ENCODE measurements around the gene ERBIN.
A peak's percentile ranks its signal among the peaks of the same experiment; 100 is the strongest.

Gene ERBIN

DNA sequence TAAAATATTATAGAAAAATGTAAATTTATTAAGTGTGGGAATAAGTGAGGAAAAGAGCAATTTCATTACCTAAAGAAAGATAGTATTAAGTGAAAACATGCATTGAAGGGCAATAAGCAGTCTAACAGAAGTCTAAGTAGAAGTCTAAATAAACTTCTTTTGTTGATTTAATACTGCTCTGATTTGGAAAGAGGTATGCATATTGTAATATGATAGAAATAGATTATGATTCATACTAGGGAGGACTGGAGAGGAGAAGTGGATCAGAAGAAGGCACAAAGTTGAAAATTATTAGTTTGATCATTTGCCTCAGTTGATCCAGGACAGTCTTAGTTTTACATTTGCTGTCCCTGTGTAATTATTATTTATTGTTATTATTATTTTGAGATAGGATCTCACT is 6.6 kb upstream of the ERBIN start:
- Histone ChIP-seq H3K27me3 (ENCODE audit: insufficient read depth, low read depth) (no peaks in the 10 kb centered on the region), H3K4me1 (ENCODE audit: low read depth, poor library complexity, severe bottlenecking) (peaks cover 10% of the 10 kb centered on the region), H3K27ac (no peak overlapping the region), H3K4me2 (no peak overlapping the region), H3K36me3 (ENCODE audit: insufficient read depth) (no peaks in the 10 kb centered on the region), H3K4me3 (IDR thresholded peaks at IDR 0.05; ENCODE audit: insufficient read depth, low read depth, low read length) (no peak overlapping the region), H4K20me1 (ENCODE audit: insufficient read depth) (no peaks in the 10 kb centered on the region), H2AFZ (ENCODE audit: low read depth) (no peak overlapping the region), H3K9ac (no peak overlapping the region), H3K79me2 (ENCODE audit: insufficient read depth, low read depth) (no peaks in the 10 kb centered on the region)
- TF ChIP-seq, protein P1, sequence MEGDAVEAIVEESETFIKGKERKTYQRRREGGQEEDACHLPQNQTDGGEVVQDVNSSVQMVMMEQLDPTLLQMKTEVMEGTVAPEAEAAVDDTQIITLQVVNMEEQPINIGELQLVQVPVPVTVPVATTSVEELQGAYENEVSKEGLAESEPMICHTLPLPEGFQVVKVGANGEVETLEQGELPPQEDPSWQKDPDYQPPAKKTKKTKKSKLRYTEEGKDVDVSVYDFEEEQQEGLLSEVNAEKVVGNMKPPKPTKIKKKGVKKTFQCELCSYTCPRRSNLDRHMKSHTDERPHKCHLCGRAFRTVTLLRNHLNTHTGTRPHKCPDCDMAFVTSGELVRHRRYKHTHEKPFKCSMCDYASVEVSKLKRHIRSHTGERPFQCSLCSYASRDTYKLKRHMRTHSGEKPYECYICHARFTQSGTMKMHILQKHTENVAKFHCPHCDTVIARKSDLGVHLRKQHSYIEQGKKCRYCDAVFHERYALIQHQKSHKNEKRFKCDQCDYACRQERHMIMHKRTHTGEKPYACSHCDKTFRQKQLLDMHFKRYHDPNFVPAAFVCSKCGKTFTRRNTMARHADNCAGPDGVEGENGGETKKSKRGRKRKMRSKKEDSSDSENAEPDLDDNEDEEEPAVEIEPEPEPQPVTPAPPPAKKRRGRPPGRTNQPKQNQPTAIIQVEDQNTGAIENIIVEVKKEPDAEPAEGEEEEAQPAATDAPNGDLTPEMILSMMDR (conservative IDR thresholded peaks at IDR 0.05; ENCODE audit: low read depth, low read length) = no peak

- H3K4me1 ChIP-seq (ENCODE audit: low read depth, poor library complexity, severe bottlenecking) = peaks cover 13% of the 10 kb centered on the region
- no peaks in the 10 kb centered on the region for H4K20me1 ChIP-seq (ENCODE audit: insufficient read depth)
- H3K4me2 ChIP-seq = no peak overlapping the region
- H2AFZ ChIP-seq (ENCODE audit: low read depth) = no peak overlapping the region
- H3K79me2 ChIP-seq (ENCODE audit: insufficient read depth, low read depth) = peaks cover 22% of the 10 kb centered on the region
- no peak overlapping the region for H3K4me3 ChIP-seq (IDR thresholded peaks at IDR 0.05; ENCODE audit: insufficient read depth, low read depth, low read length)
- TF ChIP-seq, protein P1 (conservative IDR thresholded peaks at IDR 0.05; ENCODE audit: low read depth, low read length) = no peak
- H3K36me3 ChIP-seq (ENCODE audit: insufficient read depth) = no peaks in the 10 kb centered on the region
- H3K27ac ChIP-seq = no peak overlapping the region
- no peaks in the 10 kb centered on the region for H3K27me3 ChIP-seq (ENCODE audit: insufficient read depth, low read depth)
- H3K9ac ChIP-seq = no peak overlapping the region
Measured at GRCh38 chr5:65923339-65923738, 3.0 kb upstream of the ERBIN start.

DNA sequence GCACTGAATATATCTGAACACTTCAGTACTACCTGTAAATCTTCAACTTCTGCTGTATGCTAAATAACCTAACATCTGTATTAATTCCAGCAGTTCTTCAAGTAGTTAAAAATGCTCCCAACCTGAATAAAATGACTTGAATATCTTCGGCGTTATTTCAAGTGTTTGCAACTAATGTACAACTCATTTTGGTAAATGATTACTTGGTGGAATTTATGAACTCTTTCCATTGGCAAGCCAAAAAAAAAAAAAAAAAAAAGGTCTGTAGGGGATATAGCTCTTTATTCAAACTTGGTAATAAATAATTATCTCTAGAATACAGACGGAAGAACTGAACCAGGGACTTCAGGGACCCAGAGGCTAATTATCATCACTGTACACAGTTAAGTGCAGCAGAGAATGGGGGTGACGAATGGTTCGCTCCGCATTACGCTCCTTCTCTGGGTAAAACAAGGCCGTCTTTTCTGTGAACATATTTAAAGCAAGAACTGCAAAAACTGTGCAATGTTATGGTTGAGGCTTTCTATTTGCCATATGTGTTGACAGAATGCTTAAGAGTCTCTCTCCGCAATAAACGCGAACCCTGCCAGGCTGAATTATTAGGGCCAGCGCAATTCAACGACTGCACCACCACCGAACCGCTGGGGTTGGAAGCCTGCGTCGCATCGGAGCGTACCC is 1.9 kb upstream of the ERBIN start:
- Histone ChIP-seq H4K20me1 (ENCODE audit: insufficient read depth) (no peaks in the 10 kb centered on the region), H3K4me1 (ENCODE audit: low read depth, poor library complexity, severe bottlenecking) (peaks cover 25% of the 10 kb centered on the region), H3K9ac (peak overlapping the region; percentile 93; the same call in 1 of the 2 replicates), H3K4me3 (IDR thresholded peaks at IDR 0.05; ENCODE audit: insufficient read depth, low read depth, low read length) (peak overlapping the region; percentile 48), H3K4me2 (peak overlapping the region; percentile 84), H3K27me3 (ENCODE audit: insufficient read depth, low read depth) (no peaks in the 10 kb centered on the region), H3K36me3 (ENCODE audit: insufficient read depth) (no peaks in the 10 kb centered on the region), H3K79me2 (ENCODE audit: insufficient read depth, low read depth) (peaks cover 34% of the 10 kb centered on the region), H3K27ac (peak overlapping the region; percentile 96), H2AFZ (ENCODE audit: low read depth) (peak overlapping the region; percentile 88)
- TF ChIP-seq, protein P1 (conservative IDR thresholded peaks at IDR 0.05; ENCODE audit: low read depth, low read length) = no peak

GRCh38 chr5:65925044-65925600 is 1.3 kb upstream of the ERBIN start:
- TF ChIP-seq, protein P1 (conservative IDR thresholded peaks at IDR 0.05; ENCODE audit: low read depth, low read length) = peak; percentile 28; the same call in 1 of the 2 replicates
- Histone ChIP-seq H3K79me2 (ENCODE audit: insufficient read depth, low read depth) (peaks cover 40% of the 10 kb centered on the region), H3K4me2 (peak overlapping the region; percentile 84), H3K36me3 (ENCODE audit: insufficient read depth) (no peaks in the 10 kb centered on the region), H3K4me1 (ENCODE audit: low read depth, poor library complexity, severe bottlenecking) (peaks cover 31% of the 10 kb centered on the region), H3K9ac (peak overlapping the region; percentile 93), H2AFZ (ENCODE audit: low read depth) (peak overlapping the region; percentile 88), H4K20me1 (ENCODE audit: insufficient read depth) (no peaks in the 10 kb centered on the region), H3K27ac (peak overlapping the region; percentile 96), H3K27me3 (ENCODE audit: insufficient read depth, low read depth) (no peaks in the 10 kb centered on the region), H3K4me3 (IDR thresholded peaks at IDR 0.05; ENCODE audit: insufficient read depth, low read depth, low read length) (peak overlapping the region; percentile 48)
